Measurements from ENCODE around the gene ERMARD.
A peak's percentile ranks its signal among the peaks of the same experiment; 100 is the strongest.

ERMARD gene

GRCh38 chr6:169751242-169752073, at the start of gene ERMARD, which contains the start of gene DYNLT2:
Gene ERMARD (plus strand): TSS chr6:169751622. CDS start chr6:169751658, 36 bp downstream.
Gene DYNLT2 (minus strand): TSS chr6:169751572. CDS start chr6:169751458, 114 bp downstream.
- DNase-seq (ENCODE audit: low read depth in 3 of 3): peak; percentile 84 to 90 (median 86)

- peak; percentile 95 to 98 (median 96) for DNase-seq (ENCODE audit: low read depth in 3 of 3)
Measured at GRCh38 chr6:169701954-169702839, 49.2 kb upstream of the ERMARD start, which contains the start of the genes C6orf120 and WDR27. Gene C6orf120 (plus strand): TSS chr6:169702126. CDS start chr6:169702460, 334 bp downstream. Gene WDR27 (minus strand): TSS chr6:169702029. CDS start chr6:169689005, 13,024 bp downstream.

DNA sequence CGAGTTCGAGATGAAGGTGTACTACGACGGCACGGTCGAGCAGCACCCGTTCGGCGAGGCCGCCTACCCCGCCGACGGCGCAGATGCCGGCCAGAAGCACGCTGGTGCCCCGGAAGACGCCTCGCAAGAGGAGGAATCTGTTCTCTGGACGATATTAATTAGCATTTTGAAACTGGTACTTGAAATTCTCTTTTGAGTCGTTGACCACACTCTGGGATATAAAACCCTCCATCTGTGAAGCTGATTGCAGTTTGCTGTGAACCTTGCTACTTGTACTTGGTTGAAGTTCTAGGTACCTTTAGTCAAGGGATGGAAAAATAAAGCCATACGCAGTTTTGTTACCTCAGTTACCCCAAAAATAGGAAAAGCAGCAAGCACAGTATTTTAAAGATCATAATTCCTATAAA, 48.6 kb upstream of the ERMARD start:
- DNase-seq (ENCODE audit: low read depth in 3 of 3): no peak

DNA sequence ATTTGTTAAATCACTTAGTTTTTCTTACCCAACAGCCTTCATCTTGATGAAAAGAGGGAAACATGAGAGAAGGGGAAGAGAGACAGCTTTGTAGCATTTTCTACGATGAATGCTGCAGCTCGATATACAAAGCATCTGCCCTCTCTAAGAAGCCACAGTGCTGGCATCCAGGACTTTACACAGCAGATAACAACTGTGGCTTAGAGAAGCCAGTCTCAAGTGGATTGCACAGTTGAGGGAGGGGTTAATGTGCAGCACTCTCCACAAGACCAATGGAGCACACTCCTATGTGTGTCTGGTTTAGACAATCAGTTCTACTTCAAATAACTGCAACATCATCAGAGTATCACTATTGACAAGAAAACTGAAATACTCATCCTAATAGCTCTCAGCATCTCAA, 43.6 kb upstream of the ERMARD start:
- no peak for DNase-seq (ENCODE audit: low read depth in 3 of 3)

- no peak for DNase-seq (ENCODE audit: low read depth in 3 of 3)
Measured at GRCh38 chr6:169709293-169709692, 42.1 kb upstream of the ERMARD start.

- DNase-seq (ENCODE audit: low read depth in 3 of 3): no peak
Measured at GRCh38 chr6:169710009-169710408, 41.4 kb upstream of the ERMARD start.

DNA sequence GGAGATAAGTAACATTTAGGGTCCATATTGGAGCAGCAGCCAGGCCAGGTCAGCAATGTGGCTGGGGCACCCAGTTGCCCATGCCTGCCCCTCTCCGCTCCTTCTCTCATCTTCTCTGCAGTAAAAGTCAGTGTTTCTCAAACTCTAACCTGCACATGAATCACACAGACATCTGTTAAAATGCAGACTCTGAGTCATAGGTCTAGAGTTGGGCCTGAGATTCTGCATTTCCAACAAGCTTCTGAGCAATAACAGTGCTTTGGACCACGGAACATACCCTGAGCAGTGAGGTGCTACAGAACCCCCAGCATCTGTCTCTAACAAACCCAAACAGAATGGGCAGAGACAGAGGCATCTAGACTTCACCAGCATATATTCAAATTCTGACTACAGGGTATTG, 37.2 kb upstream of the ERMARD start:
- no peak for DNase-seq (ENCODE audit: low read depth in 3 of 3)

GRCh38 chr6:169714595-169714994, 36.8 kb upstream of the ERMARD start:
- DNase-seq (ENCODE audit: low read depth in 3 of 3): no peak

GRCh38 chr6:169719117-169719516, 32.3 kb upstream of the ERMARD start:
- DNase-seq (ENCODE audit: low read depth in 3 of 3): no peak

DNA sequence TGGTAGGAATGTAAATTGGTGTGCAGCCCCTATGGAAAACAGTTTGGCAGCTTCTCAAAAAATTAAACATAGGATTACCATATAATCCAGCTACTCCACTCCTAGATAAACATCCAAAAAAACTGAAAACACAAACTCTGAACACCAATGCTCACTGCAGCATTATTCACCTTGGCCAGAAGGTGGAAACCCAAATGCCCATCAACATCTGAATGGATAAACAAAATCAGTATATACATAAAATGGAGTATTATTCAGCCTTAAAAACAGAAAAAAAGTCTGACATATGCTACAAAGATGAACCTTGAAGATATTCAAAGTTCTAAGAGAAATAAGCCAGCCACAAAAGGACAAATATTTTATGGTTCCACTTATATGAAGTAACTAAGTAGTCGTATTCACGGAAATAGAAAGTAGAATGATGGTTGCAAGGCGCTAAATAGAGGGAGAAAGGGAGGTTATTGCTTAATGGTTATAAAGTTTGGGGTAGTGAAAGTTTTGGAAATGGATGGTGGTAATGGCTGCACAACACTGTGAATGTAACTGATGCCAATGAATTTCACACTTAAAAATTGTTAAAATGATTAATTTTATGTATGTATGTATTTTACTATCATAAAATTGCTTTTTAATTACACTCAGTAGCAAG, 31.1 kb upstream of the ERMARD start:
- no peak for DNase-seq (ENCODE audit: low read depth in 3 of 3)

DNA sequence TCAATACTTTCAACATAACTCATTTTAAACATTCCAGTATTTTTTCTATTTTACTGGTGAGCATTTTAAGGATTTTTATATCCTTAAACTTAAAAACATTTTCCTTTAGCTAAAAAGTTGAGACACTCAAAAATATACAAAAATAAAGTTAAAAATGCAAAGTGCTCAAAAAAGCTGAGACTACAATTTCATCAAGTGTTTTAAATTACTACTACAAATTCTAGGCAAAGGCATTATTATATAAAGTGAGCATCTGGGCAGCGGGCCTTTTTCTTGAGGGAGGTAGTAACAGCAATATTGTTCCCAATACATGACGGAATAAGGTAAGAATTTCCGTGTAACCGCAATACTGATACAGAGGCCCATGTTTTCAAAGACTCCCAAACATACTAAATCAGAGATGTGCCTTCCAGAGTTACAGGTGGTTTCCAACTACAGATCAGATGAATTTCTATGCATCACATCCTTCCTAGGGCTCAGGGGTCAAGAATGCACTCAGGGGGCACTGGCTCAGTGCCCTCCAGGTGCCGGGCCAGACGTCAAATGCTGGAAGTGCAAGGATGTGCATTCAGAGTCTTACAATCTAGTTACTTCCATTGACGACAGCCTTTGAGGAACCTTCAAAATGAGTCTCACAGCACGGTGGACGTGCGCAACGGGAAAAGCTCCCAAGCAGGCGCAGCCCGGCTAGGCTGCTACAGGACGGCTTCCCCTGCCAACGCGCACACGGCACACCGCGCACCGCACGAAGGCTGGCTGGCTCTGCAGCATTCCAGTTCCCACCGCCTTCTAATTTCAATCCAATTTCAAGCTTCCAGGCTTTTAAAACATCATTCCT, 28.8 kb upstream of the ERMARD start:
- no peak for DNase-seq (ENCODE audit: low read depth in 3 of 3)

DNA sequence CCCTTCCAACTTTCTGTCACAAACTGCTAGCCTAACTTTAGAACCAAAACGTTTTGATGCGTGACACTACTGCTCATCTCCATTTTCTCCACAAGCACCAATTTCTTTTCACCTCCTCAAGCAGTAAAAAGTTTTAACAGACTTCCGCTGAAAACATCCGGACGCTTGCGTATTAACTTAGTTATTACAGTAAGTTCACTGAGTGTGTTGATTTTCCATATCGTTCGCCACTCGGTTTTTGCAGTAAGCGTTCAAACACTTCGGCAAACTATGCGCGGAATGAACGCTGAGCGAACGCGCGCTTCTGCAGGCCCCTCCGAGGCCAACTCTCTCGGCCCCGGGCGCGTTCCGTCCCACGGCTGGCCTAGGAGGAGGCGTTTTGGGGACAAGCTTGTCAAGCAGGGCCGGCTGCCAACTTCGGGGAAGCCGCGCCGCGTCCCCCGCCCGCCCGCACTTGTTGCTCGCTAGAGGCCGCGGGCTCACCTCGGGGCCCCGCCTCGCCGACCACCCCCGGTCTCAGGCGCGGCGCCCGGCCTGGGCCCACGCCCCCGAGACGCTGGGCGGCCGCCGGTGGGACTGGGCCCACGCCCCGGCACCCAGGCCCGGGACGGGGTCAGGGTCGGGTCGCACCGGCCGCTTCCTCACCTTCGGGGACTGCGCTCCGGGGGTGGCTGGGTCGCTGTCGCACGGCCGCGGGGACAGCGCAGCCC, 28.1 kb upstream of the ERMARD start:
- DNase-seq (ENCODE audit: low read depth in 3 of 3): peak; percentile 47 to 53 (median 47)

DNA sequence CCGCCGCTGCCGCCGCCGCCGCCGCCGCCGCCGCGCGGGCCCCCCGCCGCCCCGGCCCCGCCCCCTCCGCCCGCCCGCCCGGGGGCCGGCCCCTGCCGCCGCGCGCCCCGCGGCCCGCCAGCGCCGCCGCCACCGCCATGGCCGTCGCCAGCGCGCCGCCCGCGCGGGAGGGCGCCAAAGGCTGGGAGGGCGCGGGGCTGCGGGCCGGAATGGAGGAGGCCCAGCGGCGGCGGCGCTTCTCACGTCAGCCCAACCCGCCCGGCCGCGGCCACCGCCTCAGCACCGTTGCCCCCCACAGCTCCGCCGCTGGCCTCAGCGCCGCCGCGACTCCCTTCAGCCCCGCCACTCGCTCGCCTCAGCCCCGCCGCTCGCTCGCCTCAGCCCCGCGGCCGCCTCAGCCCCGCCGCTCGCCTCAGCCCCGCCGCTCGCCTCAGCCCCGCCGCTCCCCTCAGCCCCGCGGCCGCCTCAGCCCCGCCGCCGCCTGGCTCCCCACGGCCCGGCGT, 27.4 kb upstream of the ERMARD start:
- peak; percentile 9 to 35 (median 14) for DNase-seq (ENCODE audit: low read depth in 3 of 3)

DNA sequence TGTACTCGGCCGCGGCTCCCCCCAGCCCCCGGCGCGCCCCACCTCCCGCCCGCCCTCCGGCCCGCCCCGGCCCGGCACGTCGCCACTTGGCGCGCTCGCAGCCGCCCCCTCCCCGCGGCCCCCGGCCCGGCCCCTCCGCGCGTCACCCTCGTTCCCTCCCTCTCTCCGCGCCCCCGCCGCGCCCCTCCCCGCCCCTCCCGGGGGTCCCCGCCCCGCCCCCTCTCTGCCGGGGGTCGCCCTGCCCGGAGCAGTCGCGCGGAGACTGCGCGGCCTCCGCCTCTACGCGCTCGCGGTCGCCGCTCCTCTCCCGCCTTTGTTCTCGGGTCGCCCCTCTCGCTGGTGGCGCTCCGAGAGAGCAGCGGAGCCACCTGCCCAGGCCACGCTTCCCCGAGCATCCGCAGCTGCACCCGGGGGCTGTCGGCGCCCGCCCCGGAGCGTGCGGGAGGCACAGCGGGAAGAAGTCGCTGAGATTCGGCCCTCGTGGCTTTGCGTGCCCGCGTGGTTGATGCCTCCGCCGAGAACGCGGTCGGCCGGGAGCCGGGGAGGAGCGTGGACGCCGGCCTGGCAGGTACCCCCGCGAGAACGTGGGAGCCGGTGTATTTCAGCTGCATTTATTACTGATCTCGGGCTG, 26.8 kb upstream of the ERMARD start, which contains the start of gene PHF10:
PHF10 (minus strand) TSS at position 7 of the 631 bp plus-strand sequence. CDS start 569 bp downstream, outside the sequence.
- DNase-seq (ENCODE audit: low read depth in 3 of 3): peak; percentile 53 to 71 (median 66)

GRCh38 chr6:169725125-169726048, 26.0 kb upstream of the ERMARD start:
- peak in 1 of 3 experiments; percentile 13 for DNase-seq (ENCODE audit: low read depth in 3 of 3)

- no peak for DNase-seq (ENCODE audit: low read depth in 3 of 3)
Measured at GRCh38 chr6:169726049-169726400, 25.4 kb upstream of the ERMARD start.

- DNase-seq (ENCODE audit: low read depth in 3 of 3): no peak
Measured at GRCh38 chr6:169726963-169727362, 24.5 kb upstream of the ERMARD start.

DNA sequence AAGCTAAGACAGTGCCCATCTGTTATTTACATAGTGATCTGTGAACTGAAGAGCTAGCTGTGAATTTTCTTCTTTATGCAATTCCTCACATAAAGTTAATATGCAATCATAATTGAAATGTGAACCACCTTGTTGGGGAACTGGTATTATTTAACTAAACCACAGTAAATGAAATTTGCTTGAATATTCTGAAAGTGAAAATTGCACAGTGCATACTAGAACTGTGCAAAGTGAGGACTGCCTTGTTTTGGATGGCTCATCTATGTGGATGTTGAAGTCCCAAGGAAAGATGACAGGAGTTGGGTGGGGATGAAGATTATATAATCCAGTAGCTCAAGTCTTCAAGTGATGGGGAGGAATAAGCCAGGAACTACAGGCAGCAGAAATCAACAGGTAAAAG, 21.5 kb upstream of the ERMARD start:
- no peak for DNase-seq (ENCODE audit: low read depth in 3 of 3)

Measured in stimulated activated CD4-positive, alpha-beta T cell treated with anti-CD3 and anti-CD28 coated beads, TNF-alpha, amount 100 ng/mL, for 4 hours (primary cell).